ENCODE measurements around the gene ARPC5L. TPM values are rescaled to one million over a fixed set of nuclear protein-coding genes. Genes with fewer than 3 reads are reported as not detected.

The ARPC5L gene
- total and polyA plus RNA-seq, 2 of the 13 experiments (the other 11 are each of a cell fraction or from before 2014, with no cell fraction given), result 29.9 to 33.8 TPM

DNA sequence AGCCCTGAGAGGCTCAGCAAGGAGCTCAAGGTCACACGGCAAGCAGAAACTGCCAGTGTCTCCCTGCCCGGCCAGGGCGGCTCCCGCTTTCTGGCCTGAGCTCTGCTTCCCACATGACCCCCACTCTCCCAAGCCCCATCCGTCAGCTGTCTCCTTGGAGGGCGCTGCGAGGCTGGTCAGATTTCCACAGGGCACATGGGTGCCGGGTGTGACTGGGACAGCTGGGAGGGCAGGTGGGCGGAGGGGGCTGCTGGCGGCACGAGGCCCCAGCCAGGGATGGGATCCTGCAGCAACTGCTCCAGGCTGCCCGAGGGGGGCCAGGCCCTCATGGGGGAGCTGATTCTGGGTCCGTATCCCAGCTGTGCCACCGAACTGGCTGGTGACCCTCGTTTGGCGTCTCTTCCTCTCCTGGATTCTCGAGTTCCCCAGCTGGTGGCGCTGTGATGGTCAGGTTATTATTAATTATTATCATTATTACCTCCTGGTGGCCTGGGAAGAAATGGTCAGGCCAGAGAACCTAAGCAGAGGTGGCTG is 21.6 kb upstream of the ARPC5L start (continued):
- TF ChIP-seq, protein P1, sequence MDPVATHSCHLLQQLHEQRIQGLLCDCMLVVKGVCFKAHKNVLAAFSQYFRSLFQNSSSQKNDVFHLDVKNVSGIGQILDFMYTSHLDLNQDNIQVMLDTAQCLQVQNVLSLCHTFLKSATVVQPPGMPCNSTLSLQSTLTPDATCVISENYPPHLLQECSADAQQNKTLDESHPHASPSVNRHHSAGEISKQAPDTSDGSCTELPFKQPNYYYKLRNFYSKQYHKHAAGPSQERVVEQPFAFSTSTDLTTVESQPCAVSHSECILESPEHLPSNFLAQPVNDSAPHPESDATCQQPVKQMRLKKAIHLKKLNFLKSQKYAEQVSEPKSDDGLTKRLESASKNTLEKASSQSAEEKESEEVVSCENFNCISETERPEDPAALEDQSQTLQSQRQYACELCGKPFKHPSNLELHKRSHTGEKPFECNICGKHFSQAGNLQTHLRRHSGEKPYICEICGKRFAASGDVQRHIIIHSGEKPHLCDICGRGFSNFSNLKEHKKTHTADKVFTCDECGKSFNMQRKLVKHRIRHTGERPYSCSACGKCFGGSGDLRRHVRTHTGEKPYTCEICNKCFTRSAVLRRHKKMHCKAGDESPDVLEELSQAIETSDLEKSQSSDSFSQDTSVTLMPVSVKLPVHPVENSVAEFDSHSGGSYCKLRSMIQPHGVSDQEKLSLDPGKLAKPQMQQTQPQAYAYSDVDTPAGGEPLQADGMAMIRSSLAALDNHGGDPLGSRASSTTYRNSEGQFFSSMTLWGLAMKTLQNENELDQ (CRISPR knock-in tag; IDR thresholded peaks at IDR 0.05; ENCODE audit: borderline replicate concordance), result no peak
- TF ChIP-seq ZNF768 (CRISPR knock-in tag; IDR thresholded peaks at IDR 0.05) (peak; percentile 28; the same call in 1 of the 2 replicates), ZNF296 (CRISPR knock-in tag; conservative IDR thresholded peaks at IDR 0.05) (no peak), STAG1 (CRISPR knock-in tag; IDR thresholded peaks at IDR 0.05) (0 out of 2 replicates have a peak, but pooled peaks have one; percentile 3), ZNF749 (CRISPR knock-in tag; IDR thresholded peaks at IDR 0.05; ENCODE audit: borderline replicate concordance) (no peak), ZNF33B (CRISPR knock-in tag; IDR thresholded peaks at IDR 0.05) (no peak), HMG20A (CRISPR knock-in tag; IDR thresholded peaks at IDR 0.05; ENCODE audit: borderline replicate concordance) (no peak), NFYB (CRISPR knock-in tag; IDR thresholded peaks at IDR 0.05) (no peak), ATM (IDR thresholded peaks at IDR 0.05; ENCODE audit: borderline replicate concordance) (no peak), POLR2A (IDR thresholded peaks at IDR 0.05; ENCODE audit: insufficient read depth in 1 of 2, low read depth in 2 of 2, low read length in 2 of 2) (no peak), DPF2 (CRISPR knock-in tag; IDR thresholded peaks at IDR 0.05; ENCODE audit: borderline replicate concordance, low read depth) (no peak), NR1H2 (CRISPR knock-in tag; IDR thresholded peaks at IDR 0.05; ENCODE audit: borderline replicate concordance, low read depth) (no peak), ZNF430 (CRISPR knock-in tag; IDR thresholded peaks at IDR 0.05) (no peak), BCL6 (CRISPR knock-in tag; IDR thresholded peaks at IDR 0.05) (no peak), ATRX (CRISPR knock-in tag; IDR thresholded peaks at IDR 0.05; ENCODE audit: borderline replicate concordance) (no peak), ZNF343 (CRISPR knock-in tag; IDR thresholded peaks at IDR 0.05) (no peak), NPAS2 (CRISPR knock-in tag; IDR thresholded peaks at IDR 0.05; ENCODE audit: borderline replicate concordance) (no peak), SOX13 (IDR thresholded peaks at IDR 0.05) (no peak), SOX13 (CRISPR knock-in tag; conservative IDR thresholded peaks at IDR 0.05 in 1 of 2, IDR thresholded peaks at IDR 0.05 in 1 of 2) (no peak), RARA (CRISPR knock-in tag; IDR thresholded peaks at IDR 0.05) (no peak), AGO1 (IDR thresholded peaks at IDR 0.05; ENCODE audit: low read depth, low read length, poor library complexity, severe bottlenecking) (peak; percentile 16)
- TF ChIP-seq, protein P2, sequence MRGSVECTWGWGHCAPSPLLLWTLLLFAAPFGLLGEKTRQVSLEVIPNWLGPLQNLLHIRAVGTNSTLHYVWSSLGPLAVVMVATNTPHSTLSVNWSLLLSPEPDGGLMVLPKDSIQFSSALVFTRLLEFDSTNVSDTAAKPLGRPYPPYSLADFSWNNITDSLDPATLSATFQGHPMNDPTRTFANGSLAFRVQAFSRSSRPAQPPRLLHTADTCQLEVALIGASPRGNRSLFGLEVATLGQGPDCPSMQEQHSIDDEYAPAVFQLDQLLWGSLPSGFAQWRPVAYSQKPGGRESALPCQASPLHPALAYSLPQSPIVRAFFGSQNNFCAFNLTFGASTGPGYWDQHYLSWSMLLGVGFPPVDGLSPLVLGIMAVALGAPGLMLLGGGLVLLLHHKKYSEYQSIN (CRISPR knock-in tag; IDR thresholded peaks at IDR 0.05; ENCODE audit: borderline replicate concordance), result no peak
- TF ChIP-seq, protein P3, sequence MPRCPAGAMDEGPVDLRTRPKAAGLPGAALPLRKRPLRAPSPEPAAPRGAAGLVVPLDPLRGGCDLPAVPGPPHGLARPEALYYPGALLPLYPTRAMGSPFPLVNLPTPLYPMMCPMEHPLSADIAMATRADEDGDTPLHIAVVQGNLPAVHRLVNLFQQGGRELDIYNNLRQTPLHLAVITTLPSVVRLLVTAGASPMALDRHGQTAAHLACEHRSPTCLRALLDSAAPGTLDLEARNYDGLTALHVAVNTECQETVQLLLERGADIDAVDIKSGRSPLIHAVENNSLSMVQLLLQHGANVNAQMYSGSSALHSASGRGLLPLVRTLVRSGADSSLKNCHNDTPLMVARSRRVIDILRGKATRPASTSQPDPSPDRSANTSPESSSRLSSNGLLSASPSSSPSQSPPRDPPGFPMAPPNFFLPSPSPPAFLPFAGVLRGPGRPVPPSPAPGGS (CRISPR knock-in tag; IDR thresholded peaks at IDR 0.05), result no peak
